ENCODE data around the gene POMT1. TPM values are rescaled to one million over a fixed set of nuclear protein-coding genes. Genes with fewer than 3 reads are reported as not detected.
"Not testable (repeated sequence)": the region's sequence is repeated elsewhere in the genome, so short reads cannot be mapped to it uniquely, and the experiment has no call there.

Gene POMT1
- total and polyA plus RNA-seq, 2 of the 8 experiments (the other 6 are each of a cell fraction or from before 2014, with no cell fraction given) = 22.3 to 33.2 TPM

DNA sequence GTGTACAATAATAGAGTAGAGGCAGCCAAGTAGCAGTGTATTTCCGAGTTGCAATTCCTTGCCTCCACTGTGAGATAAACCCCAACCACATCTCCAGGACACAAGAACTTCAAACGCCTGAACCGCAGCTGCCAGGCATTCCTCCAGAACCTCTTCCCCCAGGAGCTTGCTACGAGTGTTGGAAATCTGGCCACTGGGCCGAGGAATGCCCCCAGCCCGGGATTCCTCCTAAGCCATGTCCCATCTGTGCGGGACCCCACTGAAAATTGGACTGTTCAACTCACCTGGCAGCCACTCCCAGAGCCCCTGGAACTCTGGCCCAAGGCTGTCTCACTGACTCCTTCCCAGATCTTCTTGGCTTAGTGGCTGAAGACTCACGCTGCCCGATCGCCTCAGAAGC lies 46.5 kb downstream of the POMT1 start:
- POLR2A ChIA-PET (ENCODE audit: partially characterized antibody); H4K91ac ChIP-seq (replicated peaks; ENCODE audit: insufficient read length, low read length); H2AK5ac ChIP-seq (ENCODE audit: low read depth, low read length); H3K4me2 ChIP-seq (ENCODE audit: insufficient read depth in 1 of 2, low read depth in 2 of 2, low read length in 2 of 2); H3K23me2 ChIP-seq (ENCODE audit: low read depth, low read length); H3K4me3 ChIP-seq (ENCODE audit: extremely low read depth in 1 of 4, insufficient read depth in 2 of 4, low read depth in 3 of 4, low read length in 4 of 4); H3K14ac ChIP-seq (ENCODE audit: insufficient read length); H3K56ac ChIP-seq (replicated peaks; ENCODE audit: insufficient read length, low read depth, low read length); H3K27ac ChIP-seq (ENCODE audit: low read depth, low read length); H2BK120ac ChIP-seq (replicated peaks; ENCODE audit: low read depth, low read length); H3K4ac ChIP-seq (replicated peaks; ENCODE audit: insufficient read length, low read depth, low read length); H4K20me1 ChIP-seq (replicated peaks in 1 of 2; ENCODE audit: control insufficient read depth in 1 of 2, insufficient read depth in 2 of 2, low read length in 2 of 2); H2BK20ac ChIP-seq (ENCODE audit: low read length); H2BK15ac ChIP-seq (ENCODE audit: low read length); H2AFZ ChIP-seq (ENCODE audit: low read length); DNase-seq (ENCODE audit: low read depth in 1 of 2, low spot score in 2 of 2); H3K18ac ChIP-seq (ENCODE audit: extremely low read depth, low read length); H2BK12ac ChIP-seq (ENCODE audit: low read depth, low read length); FAIRE-seq; H3K23ac ChIP-seq (ENCODE audit: insufficient read length); H4K8ac ChIP-seq (ENCODE audit: extremely low read depth, insufficient read depth, low read length); H2BK5ac ChIP-seq (ENCODE audit: low read depth, low read length); H3K79me2 ChIP-seq (ENCODE audit: control insufficient read depth in 1 of 2, insufficient read depth in 2 of 2, low read length in 2 of 2); H3K4me1 ChIP-seq (replicated peaks in 1 of 4; ENCODE audit: control insufficient read depth in 3 of 4, insufficient read depth in 4 of 4, low read length in 3 of 4); CTCF ChIA-PET (ENCODE audit: partially characterized antibody); H3K9ac ChIP-seq (replicated peaks in 1 of 4; ENCODE audit: extremely low read depth in 1 of 4, low read depth in 3 of 4, low read length in 3 of 4); H3K36me3 ChIP-seq (ENCODE audit: control insufficient read depth in 2 of 4, insufficient read depth in 4 of 4, low read length in 3 of 4); H4K5ac ChIP-seq (ENCODE audit: insufficient read length, low read depth, low read length); H3K79me1 ChIP-seq (ENCODE audit: low read depth, low read length): not testable (repeated sequence)
- Histone ChIP-seq H3K27me3 (replicated peaks in 1 of 4; ENCODE audit: control insufficient read depth in 3 of 4, extremely low read depth in 1 of 4, insufficient read depth in 3 of 4, low read length in 3 of 4) (peaks cover 18 to 49% (median 41%) of the 10 kb centered on the region in 4 experiments), H3K9me3 (ENCODE audit: insufficient read depth in 2 of 2, low read depth in 1 of 2, low read length in 1 of 2) (peaks cover 11 to 18% of the 10 kb centered on the region in 2 experiments)
- WGBS, 2 experiments (ENCODE audit: extremely low coverage in 1 of 2, insufficient coverage in 1 of 2, insufficient read length in 1 of 2, insufficient replicate concordance in 2 of 2, low coverage in 1 of 2, low lambda C conversion rate in 2 of 2, missing lambda C conversion rate in 1 of 2) = 85% methylated on average over 10 of the region's 10 CpGs; no CpG with 5 or more reads in 1 of the 2 experiments

DNA sequence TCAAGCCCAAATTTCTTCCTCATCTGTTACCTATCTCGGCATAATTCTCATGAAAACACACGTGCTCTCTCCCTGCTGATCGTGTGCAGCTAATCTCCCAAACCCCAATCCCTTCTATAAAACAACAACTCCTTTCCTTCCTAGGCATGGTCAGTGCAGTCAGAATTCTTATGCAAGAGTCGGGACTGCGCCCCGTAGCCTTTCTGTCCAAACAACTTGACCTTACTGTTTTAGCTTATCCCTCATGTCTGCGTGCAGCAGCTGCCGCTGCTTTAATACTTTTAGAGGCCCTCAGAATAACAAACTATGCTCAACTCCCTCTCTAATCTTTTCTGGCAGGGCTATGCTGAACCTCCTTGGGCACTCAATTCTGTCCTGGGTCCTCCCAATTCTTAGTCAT lies 47.7 kb downstream of the POMT1 start:
- H2BK20ac ChIP-seq (ENCODE audit: low read length); H3K79me1 ChIP-seq (ENCODE audit: low read depth, low read length); H2BK5ac ChIP-seq (ENCODE audit: low read depth, low read length); FAIRE-seq; H4K91ac ChIP-seq (replicated peaks; ENCODE audit: insufficient read length, low read length); H3K23ac ChIP-seq (ENCODE audit: insufficient read length); H3K36me3 ChIP-seq (ENCODE audit: control insufficient read depth in 2 of 4, insufficient read depth in 4 of 4, low read length in 3 of 4); H4K5ac ChIP-seq (ENCODE audit: insufficient read length, low read depth, low read length); H3K79me2 ChIP-seq (ENCODE audit: control insufficient read depth in 1 of 2, insufficient read depth in 2 of 2, low read length in 2 of 2); H3K14ac ChIP-seq (ENCODE audit: insufficient read length); H4K8ac ChIP-seq (ENCODE audit: extremely low read depth, insufficient read depth, low read length); H2BK15ac ChIP-seq (ENCODE audit: low read length); H3K4me3 ChIP-seq (ENCODE audit: extremely low read depth in 1 of 4, insufficient read depth in 2 of 4, low read depth in 3 of 4, low read length in 4 of 4); H3K27ac ChIP-seq (ENCODE audit: low read depth, low read length); H2BK120ac ChIP-seq (replicated peaks; ENCODE audit: low read depth, low read length); H3K56ac ChIP-seq (replicated peaks; ENCODE audit: insufficient read length, low read depth, low read length); H2AFZ ChIP-seq (ENCODE audit: low read length); H4K20me1 ChIP-seq (replicated peaks in 1 of 2; ENCODE audit: control insufficient read depth in 1 of 2, insufficient read depth in 2 of 2, low read length in 2 of 2); CTCF ChIA-PET (ENCODE audit: partially characterized antibody); H2BK12ac ChIP-seq (ENCODE audit: low read depth, low read length); H3K4ac ChIP-seq (replicated peaks; ENCODE audit: insufficient read length, low read depth, low read length); H2AK5ac ChIP-seq (ENCODE audit: low read depth, low read length); H3K4me2 ChIP-seq (ENCODE audit: insufficient read depth in 1 of 2, low read depth in 2 of 2, low read length in 2 of 2); DNase-seq (ENCODE audit: low read depth in 1 of 2, low spot score in 2 of 2); H3K18ac ChIP-seq (ENCODE audit: extremely low read depth, low read length); H3K9ac ChIP-seq (replicated peaks in 1 of 4; ENCODE audit: extremely low read depth in 1 of 4, low read depth in 3 of 4, low read length in 3 of 4); POLR2A ChIA-PET (ENCODE audit: partially characterized antibody); H3K4me1 ChIP-seq (replicated peaks in 1 of 4; ENCODE audit: control insufficient read depth in 3 of 4, insufficient read depth in 4 of 4, low read length in 3 of 4): not testable (repeated sequence)
- 91% methylated on average over 8 of the region's 8 CpGs; no CpG with 5 or more reads in 1 of the 2 experiments for WGBS, 2 experiments (ENCODE audit: extremely low coverage in 1 of 2, insufficient coverage in 1 of 2, insufficient read length in 1 of 2, insufficient replicate concordance in 2 of 2, low coverage in 1 of 2, low lambda C conversion rate in 2 of 2, missing lambda C conversion rate in 1 of 2)
- Histone ChIP-seq H3K23me2 (ENCODE audit: low read depth, low read length) (peaks cover 11% of the 10 kb centered on the region; the same call in 1 of the 2 replicates), H3K27me3 (replicated peaks in 1 of 4; ENCODE audit: control insufficient read depth in 3 of 4, extremely low read depth in 1 of 4, insufficient read depth in 3 of 4, low read length in 3 of 4) (peaks cover 24 to 49% (median 41%) of the 10 kb centered on the region in 4 experiments), H3K9me3 (ENCODE audit: insufficient read depth in 2 of 2, low read depth in 1 of 2, low read length in 1 of 2) (peaks cover 7 to 14% of the 10 kb centered on the region in 2 experiments)
